Tibial artery (tissue), 4 donors: ENCODE data around the gene ST8SIA2.

Experiments used
- DNase-seq, 2 donors: peaks; one replicate each; pipeline ENCODE4 v3.0.0-alpha.2; 2019
- H3K27ac ChIP-seq, 2 donors: fragments of 200-600 bp; sonication (generic) in 1 of 2; 1 replicate in 1 of 2; 2 replicates in 1 of 2; pipeline ENCODE4 v1.5.1; 2018 to 2019; ENCODE audit warnings: mild to moderate bottlenecking in 1 of 2
- H3K27me3 ChIP-seq, 2 donors: fragments of 200-600 bp; sonication (generic) in 1 of 2; one replicate each; pipeline versions ENCODE4 v1.5.1 to v1.6.0; 2016 to 2019
- H3K36me3 ChIP-seq, 3 donors: fragments of 200-600 bp; sonication (generic) in 2 of 3; one replicate each; pipeline ENCODE4 v1.5.1; 2016 to 2019; ENCODE audit warnings: mild to moderate bottlenecking in 2 of 3
- H3K4me1 ChIP-seq, 4 donors: fragments of 200-600 bp; sonication (generic) in 2 of 4; 1 replicate in 3 of 4; 2 replicates in 1 of 4; pipeline ENCODE4 v1.5.1; 2016 to 2019
- H3K4me3 ChIP-seq, 2 donors: fragments of 200-600 bp; sonication (generic) in 1 of 2; 1 replicate in 1 of 2; 2 replicates in 1 of 2; pipeline ENCODE4 v1.5.1; 2018 to 2019; ENCODE audit warnings: mild to moderate bottlenecking in 2 of 2
- H3K9me3 ChIP-seq, 3 donors: fragments of 200-600 bp; sonication (generic) in 1 of 3; one replicate each; pipeline ENCODE4 v1.5.1; 2016 to 2019
- CTCF ChIP-seq, 2 experiments: fragments of 200-600 bp in 1 of 2; fragments of 450-650 bp in 1 of 2; IDR thresholded peaks; one replicate each; pipeline ENCODE4 v1.5.1; 2017 to 2019; ENCODE audit warnings: antibody characterized with exemption in 2 of 2, mild to moderate bottlenecking in 1 of 2, moderate library complexity in 1 of 2
- intact Hi-C: fragments of 100-400 bp; cut with DNase I; formaldehyde crosslinking; loops from one replicate; pipeline ENCODE4 v1.15.0; 2023; ENCODE audit warnings: low total_unique reads

Gene ST8SIA2

GRCh38 chr15:92392462-92392861 lies 1.2 kb upstream of the ST8SIA2 start:
- no peak for DNase-seq
- Histone ChIP-seq H3K4me3 (no peak overlapping the region), H3K27ac (no peak overlapping the region), H3K36me3 (no peaks in the 10 kb centered on the region), H3K9me3 (no peaks in the 10 kb centered on the region), H3K27me3 (peaks cover 0 to 63% of the 10 kb centered on the region in 2 donors), H3K4me1 (peaks cover 0 to 21% (median 7%) of the 10 kb centered on the region in 4 donors)
- TF ChIP-seq CTCF (IDR thresholded peaks at IDR 0.05): no peak
- intact Hi-C loops: loop anchor here (10.0 kb wide), 1 partner anchor 122 kb away; no protein-coding TSS in a partner anchor

- Histone ChIP-seq H3K4me1 (peaks cover 0 to 21% (median 7%) of the 10 kb centered on the region in 4 donors), H3K27ac (no peak overlapping the region), H3K4me3 (no peak overlapping the region), H3K36me3 (no peaks in the 10 kb centered on the region), H3K9me3 (no peaks in the 10 kb centered on the region), H3K27me3 (peaks cover 0 to 56% of the 10 kb centered on the region in 2 donors)
- no peak for DNase-seq
- intact Hi-C loops: loop anchor here (10.0 kb wide), 1 partner anchor 121 kb away; no protein-coding TSS in a partner anchor
- TF ChIP-seq CTCF (IDR thresholded peaks at IDR 0.05): no peak
Observed at GRCh38 chr15:92393980-92394308, 263 bp downstream of the ST8SIA2 start.

- DNase-seq: no peak
- peaks cover 0 to 60% of the 10 kb centered on the region in 2 donors for H3K27me3 ChIP-seq
- no peaks in the 10 kb centered on the region for H3K36me3 ChIP-seq
- H3K4me1 ChIP-seq: peaks cover 0 to 21% (median 7%) of the 10 kb centered on the region in 4 donors
- H3K4me3 ChIP-seq: no peak overlapping the region
- H3K9me3 ChIP-seq: no peaks in the 10 kb centered on the region
- no peak for TF ChIP-seq CTCF (IDR thresholded peaks at IDR 0.05)
- no peak overlapping the region for H3K27ac ChIP-seq
- intact Hi-C loops: loop anchor here (10.0 kb wide), 1 partner anchor 120 kb away; no protein-coding TSS in a partner anchor
Observed at GRCh38 chr15:92394309-92395097, 822 bp downstream of the ST8SIA2 start.

- peaks cover 0 to 58% of the 10 kb centered on the region in 2 donors for H3K27me3 ChIP-seq
- H3K4me1 ChIP-seq: peaks cover 0 to 21% (median 7%) of the 10 kb centered on the region in 4 donors
- intact Hi-C loops: loop anchor here (10.0 kb wide), 1 partner anchor 120 kb away; no protein-coding TSS in a partner anchor
- H3K36me3 ChIP-seq: no peaks in the 10 kb centered on the region
- no peak overlapping the region for H3K4me3 ChIP-seq
- DNase-seq: no peak
- no peak overlapping the region for H3K27ac ChIP-seq
- H3K9me3 ChIP-seq: no peaks in the 10 kb centered on the region
- no peak for TF ChIP-seq CTCF (IDR thresholded peaks at IDR 0.05)
Observed at GRCh38 chr15:92395098-92395635, 1.5 kb downstream of the ST8SIA2 start.

- Histone ChIP-seq H3K36me3 (no peaks in the 10 kb centered on the region), H3K27me3 (peaks cover 0 to 48% of the 10 kb centered on the region in 2 donors), H3K4me3 (no peak overlapping the region), H3K4me1 (peaks cover 0 to 6% (median 2%) of the 10 kb centered on the region in 4 donors), H3K9me3 (no peaks in the 10 kb centered on the region), H3K27ac (no peak overlapping the region)
- no peak for TF ChIP-seq CTCF (IDR thresholded peaks at IDR 0.05)
- no peak for DNase-seq
- intact Hi-C loops: loop anchor here (10.0 kb wide), 1 partner anchor 115 kb away; no protein-coding TSS in a partner anchor
Observed at GRCh38 chr15:92399271-92399950, 5.7 kb downstream of the ST8SIA2 start.
